Liver (tissue), 9 donors: ENCODE data around the gene HDAC9. TPM values are rescaled to one million over a fixed set of nuclear protein-coding genes. Genes with fewer than 3 reads are reported as not detected.

Experiments used
- DNase-seq: peaks from one replicate; pipeline ENCODE4 v3.0.0-alpha.2; 2017; ENCODE audit warnings: low spot score
- H3K27ac ChIP-seq, 2 donors: one replicate each; pipeline ENCODE4 v1.7.0; 2013; ENCODE audit warnings: inconsistent platforms in 2 of 2, low read length in 2 of 2, control low read depth in 1 of 2, low read depth in 1 of 2, mild to moderate bottlenecking in 1 of 2
- H3K27me3 ChIP-seq, 4 donors: one replicate each; pipeline versions ENCODE4 v1.6.1 to v1.7.0; 2013; ENCODE audit warnings: low read length in 3 of 4, inconsistent platforms in 1 of 4, mild to moderate bottlenecking in 1 of 4, moderate library complexity in 1 of 4; ENCODE audit not compliant: control insufficient read depth in 4 of 4, insufficient read depth in 4 of 4
- H3K36me3 ChIP-seq, 4 donors: one replicate each; pipeline versions ENCODE4 v1.6.1 to v1.7.0; 2013; ENCODE audit warnings: low read length in 3 of 4, mild to moderate bottlenecking in 3 of 4, low read depth in 1 of 4, moderate library complexity in 1 of 4; ENCODE audit not compliant: control insufficient read depth in 4 of 4, insufficient read depth in 3 of 4
- H3K4me1 ChIP-seq, 4 donors: one replicate each; pipeline versions ENCODE4 v1.6.1 to v1.7.0; 2013; ENCODE audit warnings: low read length in 3 of 4, mild to moderate bottlenecking in 3 of 4, moderate library complexity in 1 of 4; ENCODE audit not compliant: control insufficient read depth in 4 of 4, insufficient read depth in 4 of 4
- H3K4me3 ChIP-seq, 3 donors: one replicate each; pipeline versions ENCODE4 v1.6.1 to v1.7.0; 2013; ENCODE audit warnings: low read length in 3 of 3, control low read depth in 1 of 3, low read depth in 1 of 3, mild to moderate bottlenecking in 1 of 3
- H3K9ac ChIP-seq, 2 donors: one replicate each; pipeline ENCODE4 v1.7.0; 2013; ENCODE audit warnings: low read length in 2 of 2, mild to moderate bottlenecking in 2 of 2, moderate library complexity in 2 of 2, control low read depth in 1 of 2, low read depth in 1 of 2
- H3K9me3 ChIP-seq, 4 donors: one replicate each; pipeline versions ENCODE4 v1.6.1 to v1.7.0; 2013; ENCODE audit warnings: low read length in 3 of 4; ENCODE audit not compliant: control insufficient read depth in 4 of 4
- EGR1 ChIP-seq, 2 donors: IDR thresholded peaks; 2 replicates each; pipeline ENCODE4 v1.6.1; 2016 to 2018; ENCODE audit warnings: antibody characterized with exemption in 2 of 2, low read depth in 2 of 2
- FOXA1 ChIP-seq: IDR thresholded peaks from 2 replicates; pipeline ENCODE4 v1.6.1; 2016; ENCODE audit warnings: antibody characterized with exemption
- FOXA2 ChIP-seq: IDR thresholded peaks from 2 replicates; pipeline ENCODE4 v1.6.1; 2016; ENCODE audit warnings: antibody characterized with exemption
- HNF4A ChIP-seq, 2 donors: conservative IDR thresholded peaks; 2 replicates each; pipeline ENCODE4 v1.6.1; 2016; ENCODE audit warnings: antibody characterized with exemption in 2 of 2, mild to moderate bottlenecking in 2 of 2
- JUND ChIP-seq, 2 donors: IDR thresholded peaks; 2 replicates each; pipeline ENCODE4 v1.6.1; 2016; ENCODE audit warnings: antibody characterized with exemption in 2 of 2
- RXRA ChIP-seq, 2 donors: IDR thresholded peaks; 2 replicates each; pipeline ENCODE4 v1.6.1; 2017 to 2018; ENCODE audit warnings: antibody characterized with exemption in 2 of 2, mild to moderate bottlenecking in 1 of 2
- TAF1 ChIP-seq: conservative IDR thresholded peaks from 2 replicates; pipeline ENCODE4 v1.6.1; 2016; ENCODE audit warnings: antibody characterized with exemption, mild to moderate bottlenecking
- YY1 ChIP-seq: IDR thresholded peaks from 2 replicates; pipeline ENCODE4 v1.6.1; 2016; ENCODE audit warnings: antibody characterized with exemption, mild to moderate bottlenecking
- WGBS: extraction: QIAGEN DNeasy Blood & Tissue Kit; methylation state at CpG from one replicate; pipeline ENCODE4 v1.1.7; 2013; 5-methylcytosine and 5-hydroxymethylcytosine counted together
- polyA plus RNA-seq, 2 donors: library from polyadenylated mRNA; stranded (reverse) in 1 of 2; unstranded in 1 of 2; fragments of 200-250 nt in 1 of 2; fragments of >200 nt in 1 of 2; fragmentation: Nextera tagmentation in 1 of 2; extraction: Ambion mirVana in 1 of 2; gene quantifications; one replicate each; pipeline versions ENCODE4 v1.2.1 to v1.2.3, GENCODE V29; 2013 to 2015
- total RNA-seq, 2 donors: library from RNA; depleted of rRNA; stranded (reverse); fragments of >200 nt; gene quantifications; one replicate each; pipeline ENCODE4 v1.2.3, GENCODE V29; 2014
- TF ChIP-seq, protein P1 (sequence below): fragments of 150-350 bp; IDR thresholded peaks from 2 replicates; pipeline ENCODE4 v1.5.1; 2017; ENCODE audit warnings: improper control_type of control experiment, low read depth, low read length; ENCODE audit not compliant: missing input control
- TF ChIP-seq, protein P2 (sequence below): IDR thresholded peaks from 2 replicates; pipeline ENCODE4 v1.6.1; 2016; ENCODE audit warnings: antibody characterized with exemption, mild to moderate bottlenecking
- donor health status: healthy.
- donor health status: healthy.
- donor health status: healthy.
- donor health status: healthy.
- donor health status: healthy.

Gene HDAC9
- total and polyA plus RNA-seq, 4 donors, result 1.0 to 10.1 (median 2.3) TPM

DNA sequence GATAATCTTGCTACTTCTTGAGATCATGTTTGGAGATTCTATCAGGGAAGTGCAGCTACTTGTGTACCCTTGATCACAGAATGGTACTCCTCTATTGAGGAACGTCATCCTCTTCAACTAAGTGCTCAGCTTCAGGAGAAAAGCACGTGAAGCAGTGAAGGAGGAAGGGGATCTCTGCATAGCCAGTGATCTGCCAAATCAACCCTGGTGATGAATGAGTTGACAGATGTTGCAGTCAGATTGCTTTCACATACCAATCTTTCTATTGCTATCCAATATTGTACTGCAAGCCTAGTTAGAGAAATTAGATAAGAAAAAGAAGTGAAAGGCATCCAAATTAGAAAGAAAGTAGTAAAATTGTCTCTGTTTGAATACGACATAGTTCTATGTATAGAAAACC lies 312.5 kb downstream of the HDAC9 start:
- WGBS, result 56% methylated on average over 3 of the region's 3 CpGs
- Histone ChIP-seq H3K4me3 (no peak overlapping the region), H3K9me3 (no peaks in the 10 kb centered on the region), H3K4me1 (no peaks in the 10 kb centered on the region), H3K9ac (no peak overlapping the region), H3K27ac (no peak overlapping the region), H3K27me3 (peaks cover 0 to 3% (median 0%) of the 10 kb centered on the region in 4 donors), H3K36me3 (no peaks in the 10 kb centered on the region)
- no peak for DNase-seq
- no peak for TF ChIP-seq JUND (IDR thresholded peaks at IDR 0.05)
- no peak for TF ChIP-seq YY1
- no peak for TF ChIP-seq FOXA2
- TF ChIP-seq, protein P1, sequence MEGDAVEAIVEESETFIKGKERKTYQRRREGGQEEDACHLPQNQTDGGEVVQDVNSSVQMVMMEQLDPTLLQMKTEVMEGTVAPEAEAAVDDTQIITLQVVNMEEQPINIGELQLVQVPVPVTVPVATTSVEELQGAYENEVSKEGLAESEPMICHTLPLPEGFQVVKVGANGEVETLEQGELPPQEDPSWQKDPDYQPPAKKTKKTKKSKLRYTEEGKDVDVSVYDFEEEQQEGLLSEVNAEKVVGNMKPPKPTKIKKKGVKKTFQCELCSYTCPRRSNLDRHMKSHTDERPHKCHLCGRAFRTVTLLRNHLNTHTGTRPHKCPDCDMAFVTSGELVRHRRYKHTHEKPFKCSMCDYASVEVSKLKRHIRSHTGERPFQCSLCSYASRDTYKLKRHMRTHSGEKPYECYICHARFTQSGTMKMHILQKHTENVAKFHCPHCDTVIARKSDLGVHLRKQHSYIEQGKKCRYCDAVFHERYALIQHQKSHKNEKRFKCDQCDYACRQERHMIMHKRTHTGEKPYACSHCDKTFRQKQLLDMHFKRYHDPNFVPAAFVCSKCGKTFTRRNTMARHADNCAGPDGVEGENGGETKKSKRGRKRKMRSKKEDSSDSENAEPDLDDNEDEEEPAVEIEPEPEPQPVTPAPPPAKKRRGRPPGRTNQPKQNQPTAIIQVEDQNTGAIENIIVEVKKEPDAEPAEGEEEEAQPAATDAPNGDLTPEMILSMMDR, result no peak

DNA sequence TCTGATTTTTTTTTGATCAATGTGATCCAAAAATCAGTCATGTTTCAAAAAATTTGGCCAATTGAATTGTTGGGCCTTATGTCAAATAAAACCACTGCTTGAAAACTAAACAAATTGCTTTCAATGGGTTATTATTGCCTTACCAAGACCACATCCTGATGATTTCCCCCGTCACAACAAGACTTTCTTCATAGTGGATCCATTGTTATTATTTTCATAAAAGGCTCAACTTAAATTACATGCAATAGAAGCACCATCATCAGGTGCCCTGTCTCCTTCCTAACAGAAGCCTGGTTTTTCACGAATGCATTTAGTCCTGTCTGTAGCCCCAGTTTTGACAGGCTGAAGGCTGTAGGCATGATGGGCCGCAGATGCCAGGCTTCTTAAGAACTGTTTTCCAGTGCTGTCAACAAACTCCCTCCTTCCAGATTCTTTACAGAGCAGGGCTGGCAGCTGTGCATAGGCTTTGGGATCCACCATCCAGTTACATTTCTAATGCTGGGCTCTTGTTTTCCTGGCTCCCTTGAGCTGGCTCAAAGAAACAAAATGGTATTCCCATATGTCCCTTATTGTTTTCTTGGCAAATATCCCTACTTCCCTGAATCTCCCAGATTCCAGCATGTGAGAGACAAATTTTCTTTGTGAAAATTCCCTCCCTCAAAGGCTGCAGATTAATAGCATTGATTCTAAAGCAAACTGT lies 319.9 kb downstream of the HDAC9 start:
- TF ChIP-seq, protein P1, result no peak
- TF ChIP-seq, protein P2, sequence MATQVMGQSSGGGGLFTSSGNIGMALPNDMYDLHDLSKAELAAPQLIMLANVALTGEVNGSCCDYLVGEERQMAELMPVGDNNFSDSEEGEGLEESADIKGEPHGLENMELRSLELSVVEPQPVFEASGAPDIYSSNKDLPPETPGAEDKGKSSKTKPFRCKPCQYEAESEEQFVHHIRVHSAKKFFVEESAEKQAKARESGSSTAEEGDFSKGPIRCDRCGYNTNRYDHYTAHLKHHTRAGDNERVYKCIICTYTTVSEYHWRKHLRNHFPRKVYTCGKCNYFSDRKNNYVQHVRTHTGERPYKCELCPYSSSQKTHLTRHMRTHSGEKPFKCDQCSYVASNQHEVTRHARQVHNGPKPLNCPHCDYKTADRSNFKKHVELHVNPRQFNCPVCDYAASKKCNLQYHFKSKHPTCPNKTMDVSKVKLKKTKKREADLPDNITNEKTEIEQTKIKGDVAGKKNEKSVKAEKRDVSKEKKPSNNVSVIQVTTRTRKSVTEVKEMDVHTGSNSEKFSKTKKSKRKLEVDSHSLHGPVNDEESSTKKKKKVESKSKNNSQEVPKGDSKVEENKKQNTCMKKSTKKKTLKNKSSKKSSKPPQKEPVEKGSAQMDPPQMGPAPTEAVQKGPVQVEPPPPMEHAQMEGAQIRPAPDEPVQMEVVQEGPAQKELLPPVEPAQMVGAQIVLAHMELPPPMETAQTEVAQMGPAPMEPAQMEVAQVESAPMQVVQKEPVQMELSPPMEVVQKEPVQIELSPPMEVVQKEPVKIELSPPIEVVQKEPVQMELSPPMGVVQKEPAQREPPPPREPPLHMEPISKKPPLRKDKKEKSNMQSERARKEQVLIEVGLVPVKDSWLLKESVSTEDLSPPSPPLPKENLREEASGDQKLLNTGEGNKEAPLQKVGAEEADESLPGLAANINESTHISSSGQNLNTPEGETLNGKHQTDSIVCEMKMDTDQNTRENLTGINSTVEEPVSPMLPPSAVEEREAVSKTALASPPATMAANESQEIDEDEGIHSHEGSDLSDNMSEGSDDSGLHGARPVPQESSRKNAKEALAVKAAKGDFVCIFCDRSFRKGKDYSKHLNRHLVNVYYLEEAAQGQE, result no peak

DNA sequence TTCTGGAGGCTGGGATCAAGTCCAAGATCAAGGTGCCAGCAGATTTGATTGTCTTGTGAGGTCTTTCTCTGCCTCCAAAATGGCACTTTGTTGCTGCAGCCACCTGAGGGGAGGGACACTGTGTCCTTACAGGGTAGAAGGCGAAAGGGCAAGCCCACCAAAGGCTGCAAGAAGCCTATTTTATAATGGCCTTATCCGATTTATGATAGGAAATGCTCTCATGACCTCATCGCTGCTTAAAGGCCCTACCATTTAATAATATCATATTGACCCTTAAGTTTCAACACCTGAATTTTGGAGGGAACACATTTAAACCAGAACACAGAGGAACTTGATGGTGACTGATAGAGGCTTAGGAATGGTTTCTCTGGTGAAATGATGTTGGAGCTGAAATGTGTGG lies 325.4 kb downstream of the HDAC9 start:
- Histone ChIP-seq H3K4me3 (no peak overlapping the region), H3K36me3 (no peaks in the 10 kb centered on the region), H3K4me1 (no peaks in the 10 kb centered on the region), H3K27me3 (no peaks in the 10 kb centered on the region), H3K9me3 (no peaks in the 10 kb centered on the region), H3K27ac (no peak overlapping the region), H3K9ac (no peak overlapping the region)
- WGBS, result 82% methylated on average over 3 of the region's 3 CpGs
- DNase-seq, result no peak
- no peak for TF ChIP-seq FOXA1
- TF ChIP-seq RXRA (IDR thresholded peaks at IDR 0.05), result no peak
- no peak for TF ChIP-seq TAF1
- TF ChIP-seq YY1, result no peak
- no peak for TF ChIP-seq HNF4A (conservative IDR thresholded peaks at IDR 0.05)
- TF ChIP-seq, protein P2, result no peak
- TF ChIP-seq EGR1 (IDR thresholded peaks at IDR 0.05; ENCODE audit: low read depth in 2 of 2), result no peak
- TF ChIP-seq, protein P1, result no peak

More for the DNA sequence above, 319.9 kb downstream of the HDAC9 start:
- Histone ChIP-seq H3K36me3 (no peaks in the 10 kb centered on the region), H3K4me3 (no peak overlapping the region), H3K9me3 (no peaks in the 10 kb centered on the region), H3K9ac (no peak overlapping the region), H3K4me1 (no peaks in the 10 kb centered on the region), H3K27ac (no peak overlapping the region), H3K27me3 (no peaks in the 10 kb centered on the region)
- DNase-seq, result no peak
- WGBS, result 66% methylated on average over 3 of the region's 3 CpGs
